Uterus (tissue), 4 donors: ENCODE measurements around the gene PPFIA4. TPM values are rescaled to one million over a fixed set of nuclear protein-coding genes. Genes with fewer than 3 reads are reported as not detected.

Experiments
- DNase-seq, 2 donors: peaks; one replicate each; pipeline ENCODE4 v3.0.0-alpha.2; 2019 to 2020
- H3K27ac ChIP-seq, 2 donors: fragments of 200-600 bp; sonication (generic); 1 replicate in 1 of 2; 2 replicates in 1 of 2; pipeline ENCODE4 v1.5.1; 2016 to 2018
- H3K27me3 ChIP-seq, 2 donors: fragments of 200-600 bp; sonication (generic); one replicate each; pipeline ENCODE4 v1.5.1; 2018 to 2019; ENCODE audit warnings: control low read depth in 1 of 2
- H3K36me3 ChIP-seq, 2 donors: fragments of 200-600 bp; sonication (generic); one replicate each; pipeline ENCODE4 v1.5.1; 2019; ENCODE audit warnings: control low read depth in 1 of 2
- H3K4me1 ChIP-seq, 2 donors: fragments of 200-600 bp; sonication (generic); one replicate each; pipeline ENCODE4 v1.5.1; 2018 to 2019; ENCODE audit warnings: control low read depth in 1 of 2
- H3K4me3 ChIP-seq, 2 donors: fragments of 200-600 bp; sonication (generic); 1 replicate in 1 of 2; 2 replicates in 1 of 2; pipeline ENCODE4 v1.5.1; 2018 to 2019; ENCODE audit warnings: mild to moderate bottlenecking in 1 of 2
- H3K9me3 ChIP-seq, 2 donors: fragments of 200-600 bp; sonication (generic); one replicate each; pipeline ENCODE4 v1.5.1; 2019; ENCODE audit warnings: control low read depth in 1 of 2
- CTCF ChIP-seq, 4 experiments: fragments of 200-600 bp in 2 of 4; fragments of 450-650 bp in 2 of 4; sonication (generic) in 2 of 4; IDR thresholded peaks; one replicate each; pipeline ENCODE4 v1.5.1; 2016 to 2019; ENCODE audit warnings: antibody characterized with exemption in 4 of 4, mild to moderate bottlenecking in 2 of 4, moderate library complexity in 1 of 4
- POLR2A ChIP-seq, 2 donors: fragments of 450-650 bp; IDR thresholded peaks; one replicate each; pipeline ENCODE4 v1.6.1; 2016; ENCODE audit warnings: antibody characterized with exemption in 2 of 2, mild to moderate bottlenecking in 1 of 2, moderate library complexity in 1 of 2
- intact Hi-C: fragments of 100-400 bp; cut with DNase I; formaldehyde crosslinking; loops from one replicate; pipeline ENCODE4 v1.15.1; 2023; ENCODE audit warnings: low total_unique reads
- total RNA-seq, 4 donors: library from RNA; depleted of rRNA in 3 of 4; stranded (reverse); fragments of >200 nt in 3 of 4; gene quantifications; one replicate each; pipeline versions ENCODE4 v1.1.0 to v1.2.4, GENCODE V29; 2014 to 2023
- donor health status: DM: yes; HTN: yes; CAD: no.

PPFIA4 gene
- total RNA-seq, 4 donors from 2014 or later, result 0.26 to 7.6 (median 6.5) TPM; not detected in 1

DNA sequence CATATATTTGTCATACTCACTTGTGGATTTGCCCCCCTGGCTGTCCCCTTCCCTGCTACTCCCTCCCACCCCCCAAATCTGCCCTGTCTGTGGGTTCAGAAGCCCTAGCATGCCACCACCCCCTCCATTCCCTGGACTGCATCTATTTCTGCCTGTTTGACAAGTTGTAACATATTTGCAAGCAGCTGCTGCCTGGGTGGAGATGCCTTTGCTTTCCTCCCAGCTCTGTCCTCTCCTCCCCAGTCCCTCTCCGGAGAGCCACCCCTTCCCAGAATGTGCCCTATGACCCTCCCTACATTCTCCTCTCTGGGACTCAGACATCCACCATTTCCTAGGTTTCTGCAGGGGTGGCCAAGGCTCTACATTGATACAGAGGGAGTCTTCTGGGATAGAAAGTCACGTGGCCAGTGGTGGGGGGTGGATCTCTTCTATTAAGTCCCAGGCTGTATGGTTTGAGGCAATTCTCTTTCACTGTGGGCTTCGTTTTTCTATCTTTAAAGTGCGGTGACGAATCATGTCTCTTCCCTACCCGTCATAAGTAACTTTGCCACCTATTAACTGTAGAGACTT, 65.6 kb downstream of the PPFIA4 start:
- no peak overlapping the region for H3K27ac ChIP-seq
- TF ChIP-seq CTCF (IDR thresholded peaks at IDR 0.05) (no peak), POLR2A (IDR thresholded peaks at IDR 0.05) (no peak)
- H3K36me3 ChIP-seq, result no peaks in the 10 kb centered on the region
- no peaks in the 10 kb centered on the region for H3K27me3 ChIP-seq
- peaks cover 0 to 8% of the 10 kb centered on the region in 2 donors for H3K9me3 ChIP-seq
- intact Hi-C loops, result no loop called here
- no peaks in the 10 kb centered on the region for H3K4me1 ChIP-seq
- no peak for DNase-seq
- no peak overlapping the region for H3K4me3 ChIP-seq

DNA sequence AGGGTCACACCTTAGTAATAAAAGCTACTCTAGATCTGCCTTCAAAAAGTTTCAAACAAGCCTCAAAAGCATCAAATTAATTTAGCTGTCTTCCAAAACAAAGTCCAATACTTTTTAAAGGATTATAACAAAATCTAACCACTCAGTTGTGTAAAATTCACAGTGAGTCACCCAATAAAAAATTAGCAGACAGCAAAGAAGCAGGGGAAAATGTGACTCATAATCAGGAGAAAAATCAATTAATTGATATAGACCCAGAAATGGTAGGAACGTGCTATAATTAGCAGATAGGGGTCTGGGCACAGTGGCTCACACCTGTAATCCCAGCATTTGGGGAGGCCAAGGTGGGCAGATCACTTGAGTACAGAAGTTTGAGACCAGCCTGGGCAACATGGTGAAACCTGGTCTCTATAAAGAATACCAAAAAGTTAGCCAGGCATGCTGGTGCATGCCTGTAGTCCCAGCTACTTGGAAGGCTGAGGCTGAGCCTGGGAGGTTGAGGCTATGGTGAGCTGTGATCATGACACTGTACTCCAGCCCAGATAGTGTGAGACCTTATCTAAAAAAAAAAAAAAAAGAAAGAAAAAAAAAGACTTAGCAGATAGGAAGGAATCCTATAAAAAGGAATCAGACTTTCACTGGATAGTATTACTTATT, 67.6 kb downstream of the PPFIA4 start:
- Histone ChIP-seq H3K27ac (no peak overlapping the region), H3K36me3 (no peaks in the 10 kb centered on the region), H3K4me3 (no peak overlapping the region), H3K9me3 (peaks cover 0 to 8% of the 10 kb centered on the region in 2 donors), H3K27me3 (no peaks in the 10 kb centered on the region), H3K4me1 (no peaks in the 10 kb centered on the region)
- DNase-seq, result no peak
- intact Hi-C loops, result no loop called here
- TF ChIP-seq CTCF (IDR thresholded peaks at IDR 0.05), result no peak

GRCh38 chr1:203095061-203095690, 68.9 kb downstream of the PPFIA4 start:
- TF ChIP-seq POLR2A (IDR thresholded peaks at IDR 0.05) (no peak), CTCF (IDR thresholded peaks at IDR 0.05) (no peak)
- Histone ChIP-seq H3K4me1 (no peaks in the 10 kb centered on the region), H3K36me3 (no peaks in the 10 kb centered on the region), H3K27me3 (no peaks in the 10 kb centered on the region), H3K27ac (no peak overlapping the region), H3K9me3 (peaks cover 0 to 8% of the 10 kb centered on the region in 2 donors), H3K4me3 (no peak overlapping the region)
- no peak for DNase-seq
- intact Hi-C loops, result no loop called here

GRCh38 chr1:203096566-203096965, 70.3 kb downstream of the PPFIA4 start:
- DNase-seq, result no peak
- Histone ChIP-seq H3K4me1 (no peaks in the 10 kb centered on the region), H3K27me3 (no peaks in the 10 kb centered on the region), H3K27ac (no peak overlapping the region), H3K9me3 (peaks cover 0 to 8% of the 10 kb centered on the region in 2 donors), H3K4me3 (no peak overlapping the region), H3K36me3 (no peaks in the 10 kb centered on the region)
- intact Hi-C loops, result no loop called here
- TF ChIP-seq CTCF (IDR thresholded peaks at IDR 0.05), result no peak
- TF ChIP-seq POLR2A (IDR thresholded peaks at IDR 0.05), result no peak

- no peak overlapping the region for H3K27ac ChIP-seq
- peaks cover 0 to 8% of the 10 kb centered on the region in 2 donors for H3K9me3 ChIP-seq
- H3K36me3 ChIP-seq, result no peaks in the 10 kb centered on the region
- H3K27me3 ChIP-seq, result no peaks in the 10 kb centered on the region
- TF ChIP-seq CTCF (IDR thresholded peaks at IDR 0.05), result no peak
- TF ChIP-seq POLR2A (IDR thresholded peaks at IDR 0.05), result no peak
- intact Hi-C loops, result no loop called here
- H3K4me3 ChIP-seq, result no peak overlapping the region
- no peaks in the 10 kb centered on the region for H3K4me1 ChIP-seq
- DNase-seq, result no peak
Measured at GRCh38 chr1:203097001-203097400, 70.7 kb downstream of the PPFIA4 start.
